Stomach (tissue), 9 donors: ENCODE results near the gene RABGAP1L. TPM values are rescaled to one million over a fixed set of nuclear protein-coding genes. Genes with fewer than 3 reads are reported as not detected.
"Not testable (repeated sequence)": the region's sequence is repeated elsewhere in the genome, so short reads cannot be mapped to it uniquely, and the experiment has no call there.

Experiments used
- DNase-seq, 2 donors: peaks; one replicate each; pipeline versions ENCODE4 v3.0.0 to v3.0.0-alpha.2; 2013 to 2019
- H3K27ac ChIP-seq, 5 donors: fragments of 200-600 bp in 4 of 5; sonication (generic) in 4 of 5; one replicate each; pipeline ENCODE4 v1.5.1; 2013 to 2019; ENCODE audit warnings: mild to moderate bottlenecking in 1 of 5, moderate library complexity in 1 of 5
- H3K27me3 ChIP-seq, 3 donors: fragments of 200-600 bp; sonication (generic); one replicate each; pipeline ENCODE4 v1.5.1; 2017 to 2019; ENCODE audit warnings: mixed run types in 1 of 3
- H3K36me3 ChIP-seq, 4 donors: fragments of 200-600 bp; sonication (generic); 1 replicate in 3 of 4; 2 replicates in 1 of 4; pipeline ENCODE4 v1.5.1; 2016 to 2019
- H3K4me1 ChIP-seq, 4 donors: fragments of 200-600 bp; sonication (generic); one replicate each; pipeline ENCODE4 v1.5.1; 2016 to 2019
- H3K4me3 ChIP-seq, 4 donors: fragments of 200-600 bp; sonication (generic) in 3 of 4; one replicate each; pipeline ENCODE4 v1.5.1; 2016 to 2019; ENCODE audit warnings: mild to moderate bottlenecking in 1 of 4
- H3K9me3 ChIP-seq, 4 donors: fragments of 200-600 bp; sonication (generic); one replicate each; pipeline ENCODE4 v1.5.1; 2016 to 2019
- CTCF ChIP-seq, 7 experiments: fragments of 450-650 bp in 4 of 7; fragments of 200-600 bp in 3 of 7; sonication (generic) in 3 of 7; IDR thresholded peaks; one replicate each; pipeline ENCODE4 v1.5.1; 2016 to 2019; ENCODE audit warnings: antibody characterized with exemption in 7 of 7, control low read depth in 2 of 7, mild to moderate bottlenecking in 1 of 7
- EP300 ChIP-seq: sonication (generic); formaldehyde crosslinking; IDR thresholded peaks from one replicate; pipeline ENCODE4 v1.6.1; 2017; ENCODE audit warnings: antibody characterized with exemption
- POLR2A ChIP-seq, 4 donors: fragments of 450-650 bp; IDR thresholded peaks; one replicate each; pipeline ENCODE4 v1.6.1; 2016; ENCODE audit warnings: antibody characterized with exemption in 4 of 4, control low read depth in 2 of 4, mild to moderate bottlenecking in 1 of 4, moderate library complexity in 1 of 4
- POLR2AphosphoS5 ChIP-seq, 3 donors: sonication (generic); formaldehyde crosslinking; IDR thresholded peaks; one replicate each; pipeline ENCODE4 v1.6.1; 2016; ENCODE audit warnings: antibody characterized with exemption in 3 of 3
- WGBS, 5 donors: extraction: QIAGEN DNeasy Blood & Tissue Kit in 3 of 5; methylation state at CpG; one replicate each; pipeline versions ENCODE4 v1.1.5 to v1.1.7; 2013 to 2018; 5-methylcytosine and 5-hydroxymethylcytosine counted together
- intact Hi-C: fragments of 100-400 bp; cut with DNase I; formaldehyde crosslinking; loops from one replicate; pipeline ENCODE4 v1.15.1; 2023; ENCODE audit warnings: low total_unique reads
- polyA plus RNA-seq, 3 donors: library from polyadenylated mRNA; stranded (reverse); fragments of 200-250 nt; gene quantifications; one replicate each; pipeline ENCODE4 v1.2.3, GENCODE V29; 2013
- total RNA-seq, 5 donors: library from RNA; depleted of rRNA; stranded (reverse); fragments of >200 nt; gene quantifications; one replicate each; pipeline versions ENCODE4 v1.1.0 to v1.2.3, GENCODE V29; 2014 to 2016
- donor health status: healthy with polysubstance abuse.
- donor health status: Bipolar disorder and iron deficiency.
- donor health status: healthy.

The RABGAP1L gene
- total and polyA plus RNA-seq, 8 donors, result 14.2 to 238 (median 57.9) TPM

DNA sequence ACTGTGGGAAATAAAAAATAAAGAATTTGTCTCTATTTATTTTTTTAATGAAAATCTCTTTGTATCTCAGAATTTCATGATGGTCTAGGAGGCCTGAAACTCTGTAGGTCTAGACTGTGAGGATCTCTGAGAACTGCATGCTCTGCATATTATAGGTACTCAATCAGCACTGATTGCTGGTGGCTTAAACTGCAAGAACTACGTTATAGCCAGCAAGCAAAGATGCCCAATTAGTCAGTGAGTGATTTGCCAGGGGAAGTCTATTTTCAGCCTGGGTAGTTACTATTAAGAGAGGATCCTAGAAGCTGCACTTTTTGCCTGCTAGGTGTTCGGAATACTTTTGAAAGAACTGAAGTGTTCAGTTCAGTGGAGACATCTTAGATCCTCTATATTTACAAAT lies 375.9 kb downstream of the RABGAP1L start:
- intact Hi-C loops, result no loop called here
- no peak for DNase-seq

GRCh38 chr1:174543421-174543820 lies 384.1 kb downstream of the RABGAP1L start:
- Histone ChIP-seq H3K36me3 (peaks cover 0 to 11% (median 0%) of the 10 kb centered on the region in 4 donors), H3K9me3 (peaks cover 3 to 34% (median 18%) of the 10 kb centered on the region in 4 donors)
- H3K4me1 ChIP-seq, H3K4me3 ChIP-seq, H3K27ac ChIP-seq, intact Hi-C loops, H3K27me3 ChIP-seq, DNase-seq: not testable (repeated sequence)
- WGBS, 5 donors, result 84 to 94% (median 90%) methylated on average over 2 of the region's 2 CpGs

More for the DNA sequence above, 375.9 kb downstream of the RABGAP1L start:
- 79 to 87% (median 82%) methylated on average over 2 of the region's 2 CpGs for WGBS, 5 donors
- H3K27ac ChIP-seq, result no peak overlapping the region
- H3K9me3 ChIP-seq, result peaks cover 0 to 38% (median 18%) of the 10 kb centered on the region in 4 donors
- H3K27me3 ChIP-seq, result no peaks in the 10 kb centered on the region
- no peaks in the 10 kb centered on the region for H3K4me1 ChIP-seq
- no peaks in the 10 kb centered on the region for H3K36me3 ChIP-seq
- no peak for TF ChIP-seq EP300
- no peak for TF ChIP-seq CTCF (IDR thresholded peaks at IDR 0.05)
- TF ChIP-seq POLR2AphosphoS5 (IDR thresholded peaks at IDR 0.05), result no peak
- TF ChIP-seq POLR2A (IDR thresholded peaks at IDR 0.05), result no peak
- no peak overlapping the region for H3K4me3 ChIP-seq

DNA sequence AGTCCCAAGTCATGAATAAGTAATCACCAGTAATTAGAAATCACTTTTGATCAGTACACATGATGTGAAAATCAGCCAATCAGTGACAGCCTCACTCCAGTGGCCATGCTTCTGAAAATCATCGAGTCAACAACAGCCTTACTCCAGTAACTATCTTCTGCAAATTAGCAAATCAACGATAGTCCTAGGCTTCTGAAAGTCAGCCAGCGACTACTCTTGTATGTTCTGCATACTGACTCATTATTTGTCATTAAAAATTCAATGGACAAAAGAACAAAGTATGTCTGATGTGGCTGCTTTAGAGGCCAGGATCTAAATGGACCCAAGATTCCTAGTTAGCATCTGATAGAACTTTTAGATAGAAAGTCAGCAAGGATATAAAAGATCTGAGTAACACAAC lies 391.0 kb downstream of the RABGAP1L start:
- H3K9me3 ChIP-seq, result peaks cover 0 to 3% (median under 1%) of the 10 kb centered on the region in 4 donors
- 87 to 93% (median 92%) methylated on average over 3 of the region's 3 CpGs for WGBS, 5 donors
- intact Hi-C loops, result no loop called here

DNA sequence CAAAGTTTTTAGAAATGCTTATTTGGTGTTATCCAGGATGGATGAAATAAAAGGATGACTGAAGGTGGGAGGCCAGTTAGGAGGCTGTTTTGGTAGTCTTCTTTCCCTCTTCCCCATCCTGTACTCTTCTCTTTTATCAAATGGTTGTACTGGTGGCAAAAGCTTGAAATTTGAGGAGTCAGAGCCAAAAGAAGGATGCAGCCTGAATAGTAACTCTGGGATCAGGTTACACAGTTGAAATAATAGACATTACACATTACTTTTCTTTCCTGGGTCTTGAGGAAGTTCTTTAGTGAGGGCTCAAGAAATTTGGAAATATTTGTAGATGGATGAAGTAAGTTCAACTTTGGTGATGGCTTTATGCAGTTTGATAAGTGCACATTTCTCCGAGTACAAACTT lies 397.1 kb downstream of the RABGAP1L start:
- Histone ChIP-seq H3K27me3 (no peaks in the 10 kb centered on the region), H3K4me1 (no peaks in the 10 kb centered on the region), H3K9me3 (no peaks in the 10 kb centered on the region), H3K36me3 (no peaks in the 10 kb centered on the region), H3K4me3 (no peak overlapping the region), H3K27ac (no peak overlapping the region)
- no peak for DNase-seq
- intact Hi-C loops, result no loop called here
- WGBS, 5 donors, result 57 to 100% (median 95%) methylated on average over 1 of the region's 1 CpG
- no peak for TF ChIP-seq EP300
- TF ChIP-seq POLR2A (IDR thresholded peaks at IDR 0.05), result no peak
- no peak for TF ChIP-seq POLR2AphosphoS5 (IDR thresholded peaks at IDR 0.05)
- TF ChIP-seq CTCF (IDR thresholded peaks at IDR 0.05), result no peak

More for the DNA sequence above, 391.0 kb downstream of the RABGAP1L start:
- TF ChIP-seq POLR2A (IDR thresholded peaks at IDR 0.05), result no peak
- TF ChIP-seq POLR2AphosphoS5 (IDR thresholded peaks at IDR 0.05), result no peak
- no peak for TF ChIP-seq EP300
- TF ChIP-seq CTCF (IDR thresholded peaks at IDR 0.05), result no peak
- H3K4me3 ChIP-seq, result no peak overlapping the region
- H3K27me3 ChIP-seq, result no peaks in the 10 kb centered on the region
- peaks cover 0 to 4% (median 0%) of the 10 kb centered on the region in 4 donors for H3K36me3 ChIP-seq
- H3K4me1 ChIP-seq, result no peaks in the 10 kb centered on the region
- no peak overlapping the region for H3K27ac ChIP-seq
- no peak for DNase-seq

- intact Hi-C loops, result no loop called here
- H3K4me1 ChIP-seq, result no peaks in the 10 kb centered on the region
Observed at GRCh38 chr1:174568551-174568950, 409.2 kb downstream of the RABGAP1L start.

More at GRCh38 chr1:174568551-174568950, 409.2 kb downstream of the RABGAP1L start:
- H3K27ac ChIP-seq, result no peak overlapping the region
- no peak overlapping the region for H3K4me3 ChIP-seq
- no peak for DNase-seq
- no peak for TF ChIP-seq CTCF (IDR thresholded peaks at IDR 0.05)
- no peak for TF ChIP-seq POLR2AphosphoS5 (IDR thresholded peaks at IDR 0.05)
- TF ChIP-seq POLR2A (IDR thresholded peaks at IDR 0.05), result no peak
- TF ChIP-seq EP300, result no peak
- H3K36me3 ChIP-seq, result no peaks in the 10 kb centered on the region
- H3K9me3 ChIP-seq, result peaks cover 0 to 5% (median 0%) of the 10 kb centered on the region in 4 donors
- no peaks in the 10 kb centered on the region for H3K27me3 ChIP-seq
